OCI-M2 (cell line): Measurements from ENCODE around the gene CLTCL1.
"Not testable (repeated sequence)": the region's sequence is repeated elsewhere in the genome, so short reads cannot be mapped to it uniquely, and the experiment has no call there.

Experiments
- DNase-seq: peaks from one replicate; lab custom pipeline; 2025; ENCODE audit not compliant: unreplicated experiment; lab: John Stamatoyannopoulos, UW

The CLTCL1 gene

DNA sequence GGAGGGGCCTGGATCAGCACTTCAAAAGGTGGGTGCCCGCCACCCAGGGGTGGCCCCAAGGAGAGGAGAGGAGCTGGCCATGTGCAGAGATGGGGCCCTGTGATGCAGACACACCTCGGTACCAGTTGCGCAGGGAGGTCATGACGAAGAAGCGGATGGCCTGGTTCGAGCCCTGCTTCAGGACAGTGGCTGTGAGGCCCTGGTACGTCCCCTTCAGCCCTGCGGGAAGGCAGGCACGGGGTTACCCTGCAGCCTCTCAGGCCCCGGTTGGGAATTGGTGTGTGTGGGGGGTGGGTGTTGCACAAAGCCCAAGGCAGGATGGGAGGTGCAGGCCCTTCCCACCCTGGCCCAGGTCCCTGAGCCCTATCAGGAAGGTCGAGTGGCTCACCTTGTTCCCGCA, 114.8 kb downstream of the CLTCL1 start:
- no peak for DNase-seq

DNA sequence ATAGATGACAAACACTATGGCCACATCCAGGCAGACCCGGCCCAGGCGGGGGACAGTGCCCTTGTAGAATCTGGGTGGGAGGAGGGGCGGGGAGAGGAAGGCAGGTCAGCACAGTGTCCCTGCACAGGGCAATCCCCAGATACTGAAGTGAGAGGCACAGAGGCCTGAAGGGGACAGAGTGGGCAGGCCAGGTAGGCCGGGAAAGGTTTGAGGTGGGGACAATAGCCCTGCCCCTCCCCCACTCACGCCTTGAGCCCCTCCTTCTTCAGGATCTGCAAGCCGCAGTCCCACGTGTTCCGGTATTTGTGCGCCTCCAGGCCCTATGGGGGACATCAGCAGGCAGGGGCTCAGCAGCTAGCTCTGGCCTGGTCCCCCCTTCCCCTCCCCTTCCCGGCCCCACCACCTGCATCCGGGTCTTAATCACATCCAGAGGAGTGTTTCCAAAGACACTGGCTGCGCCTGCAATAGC, 115.3 kb downstream of the CLTCL1 start:
- DNase-seq = no peak

DNA sequence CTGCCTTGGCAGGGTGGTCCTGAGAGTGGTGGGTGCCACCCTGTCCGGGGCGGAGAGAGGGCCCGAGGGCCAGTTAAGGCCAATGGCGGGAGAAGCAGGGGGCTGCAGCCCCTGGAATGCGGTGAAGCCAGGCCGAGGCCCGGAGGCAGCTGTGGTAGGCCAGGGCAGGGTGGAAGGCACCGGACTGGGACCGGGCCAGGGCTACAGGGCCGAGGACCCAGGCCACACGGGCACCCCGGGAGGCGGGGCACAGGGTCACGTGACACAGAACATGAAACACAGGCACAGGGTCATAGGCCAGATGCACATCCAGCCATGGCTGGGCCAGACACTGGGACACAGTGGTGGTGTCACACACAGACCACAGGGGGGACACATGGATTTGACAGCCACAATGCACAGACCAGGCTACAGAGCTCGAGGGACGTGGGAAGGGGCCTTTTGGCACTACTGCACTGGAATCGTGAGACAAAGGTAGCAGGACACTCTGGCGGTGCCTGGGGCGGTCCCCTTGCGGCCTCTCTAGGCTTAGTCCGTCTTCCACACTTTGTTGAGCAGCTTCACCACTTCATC, 115.8 kb downstream of the CLTCL1 start:
- no peak for DNase-seq

DNA sequence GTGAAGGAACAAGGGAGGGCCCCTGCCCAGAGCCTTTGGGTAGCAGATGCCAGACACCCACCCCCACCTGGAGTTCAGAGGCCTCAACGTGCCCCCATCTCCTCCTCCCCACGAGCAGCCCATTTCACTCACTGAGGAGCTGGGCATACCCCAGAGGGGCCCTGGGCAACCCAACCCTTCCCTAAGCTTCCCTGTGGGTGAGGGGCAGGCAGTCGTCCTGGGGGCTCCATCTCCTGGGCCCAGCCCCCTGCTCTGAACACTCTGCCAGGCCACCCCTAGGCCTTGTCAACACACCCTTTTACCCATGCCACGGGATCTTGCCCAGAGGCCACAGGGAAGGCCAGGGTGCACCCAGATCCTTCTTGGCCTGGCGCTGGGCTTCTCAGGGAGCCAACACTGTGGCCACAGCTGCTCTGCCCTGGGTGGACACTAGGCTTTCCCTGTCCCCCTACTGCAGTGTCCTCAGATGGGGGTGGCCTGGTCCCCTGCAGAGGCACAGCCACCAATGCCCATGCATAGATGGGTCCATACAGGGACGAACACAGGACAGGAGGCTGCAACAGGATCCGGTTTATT, 116.4 kb downstream of the CLTCL1 start:
- no peak for DNase-seq

DNA sequence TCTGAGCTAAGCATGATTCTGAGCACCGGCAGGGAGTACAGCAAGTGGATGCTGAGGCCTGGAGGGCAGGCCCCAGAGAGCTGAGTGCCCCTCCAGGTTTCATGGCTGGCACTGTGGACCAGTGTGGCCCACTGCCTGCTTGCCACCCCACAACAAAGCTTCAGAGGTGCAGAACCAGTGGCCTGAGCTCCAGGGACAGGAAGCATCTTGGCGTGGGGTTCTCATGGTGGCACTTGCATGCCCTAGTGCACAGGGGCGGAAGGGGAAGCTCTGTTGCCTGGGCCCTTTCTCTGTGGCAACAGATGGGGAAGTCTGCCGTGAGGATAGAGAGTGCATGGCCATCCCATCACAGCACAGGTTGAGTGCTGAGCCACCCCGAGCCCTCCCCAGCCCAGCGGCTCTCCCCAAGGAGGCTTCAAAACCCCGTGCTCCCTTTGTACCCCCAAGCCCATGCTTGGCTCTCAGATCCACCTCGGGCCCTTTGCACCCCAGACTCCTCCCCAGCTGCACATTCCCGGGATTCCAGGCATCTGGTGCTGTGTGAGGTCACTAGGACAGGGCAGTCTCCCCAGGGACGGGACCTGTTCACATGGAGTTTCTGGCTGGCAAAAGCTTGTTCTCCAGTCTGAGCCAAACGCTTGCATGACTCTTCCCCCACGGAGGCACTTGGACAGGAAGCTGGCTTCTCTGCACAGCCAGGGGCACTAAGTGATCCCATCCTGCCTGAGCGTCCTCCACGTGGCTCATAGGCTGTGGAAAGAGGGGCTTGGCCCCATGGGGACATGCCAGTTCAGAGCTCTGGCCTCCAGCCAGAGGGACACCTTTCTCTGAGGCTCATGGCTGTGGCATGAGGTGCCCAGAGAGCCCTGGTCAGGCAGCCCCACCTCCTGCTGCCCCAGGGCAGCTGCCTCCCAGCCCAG, 117.2 kb downstream of the CLTCL1 start:
- no peak for DNase-seq

DNA sequence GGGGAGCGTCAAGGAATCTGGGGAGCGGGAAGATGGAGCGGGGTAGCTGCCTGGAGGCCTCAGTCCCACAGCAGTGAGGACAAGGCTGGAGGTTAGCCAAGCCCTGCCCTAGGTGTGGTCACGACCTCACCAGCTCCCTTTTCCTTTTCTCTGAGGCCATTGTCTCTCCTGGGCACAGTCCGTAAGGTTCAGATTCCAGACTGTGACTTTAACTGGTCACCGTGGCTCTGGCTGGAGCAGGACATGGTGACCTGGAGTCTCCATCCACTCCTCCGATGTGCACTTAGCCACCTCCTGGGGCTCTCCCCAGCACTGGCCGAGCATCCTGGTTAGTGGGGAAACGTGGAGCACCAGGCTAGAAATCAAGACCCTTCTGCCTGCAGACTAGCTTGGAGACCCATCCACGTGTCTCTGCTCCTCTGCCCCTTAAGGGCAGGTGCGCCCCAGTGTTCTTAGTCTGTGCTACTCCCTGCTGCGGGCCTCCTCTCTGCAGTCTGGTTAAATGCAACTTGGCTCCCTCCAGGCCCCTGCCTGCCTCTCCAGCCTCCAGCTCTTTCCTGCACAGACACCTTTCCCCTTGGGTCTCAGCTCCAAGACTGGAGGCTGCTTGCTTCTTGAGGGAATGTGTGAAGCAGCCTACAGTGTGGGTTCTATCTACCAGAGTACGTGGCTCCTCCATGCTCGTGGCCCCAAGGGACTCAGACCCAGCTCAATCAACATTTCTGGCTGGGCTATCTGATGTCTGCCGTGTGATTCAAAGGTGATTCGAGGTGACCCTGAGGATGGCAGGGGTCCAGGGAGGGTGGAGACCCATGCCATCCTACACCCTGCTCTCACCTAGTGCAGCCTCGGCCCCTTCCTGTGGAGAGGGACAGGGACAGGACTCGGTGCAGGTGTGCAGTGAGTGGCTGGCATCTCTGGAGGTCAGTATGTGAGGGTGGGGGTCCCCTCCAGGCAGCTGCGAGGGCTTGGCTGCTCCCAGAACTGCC, 118.2 kb downstream of the CLTCL1 start:
- DNase-seq = no peak

DNA sequence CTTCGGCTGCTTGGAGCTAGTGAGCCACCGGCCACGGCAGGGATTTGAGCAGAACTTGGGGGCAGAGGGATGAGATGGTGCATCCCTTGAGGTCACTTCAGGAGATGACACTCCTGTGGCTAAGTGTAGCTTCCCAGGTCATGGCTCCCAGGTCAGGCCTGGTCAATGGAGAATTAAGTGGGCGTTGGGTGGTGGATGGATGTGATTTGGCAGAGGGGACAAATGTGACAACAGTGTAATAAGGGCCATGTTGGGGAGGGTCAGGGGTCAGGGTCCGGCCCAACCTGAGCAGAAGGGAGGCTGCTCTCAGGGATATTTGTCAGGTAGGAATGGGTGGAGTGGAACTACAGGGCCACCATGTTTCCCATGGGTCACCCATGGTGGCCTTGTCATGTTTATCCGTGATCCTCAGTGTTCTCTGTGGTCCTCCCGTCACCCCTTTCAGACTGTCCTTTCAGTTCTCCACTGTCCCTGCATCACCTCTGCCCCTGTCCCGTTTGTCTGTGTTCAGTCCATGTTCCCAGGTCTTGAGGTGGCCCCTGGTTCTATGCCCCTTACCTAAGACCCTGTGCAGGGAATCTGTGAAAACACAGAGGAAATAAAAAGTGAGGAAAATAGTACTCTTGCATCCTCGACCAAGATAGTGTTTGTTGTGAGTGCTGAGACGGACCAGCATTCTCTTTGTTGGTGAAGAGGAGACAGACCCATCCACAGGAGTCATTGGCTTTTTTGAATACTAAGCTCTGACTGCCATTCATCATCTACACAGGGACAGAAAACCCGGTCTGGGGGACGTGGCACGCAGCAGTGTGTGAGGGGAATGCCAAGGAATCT, 119.1 kb downstream of the CLTCL1 start:
- no peak for DNase-seq

DNA sequence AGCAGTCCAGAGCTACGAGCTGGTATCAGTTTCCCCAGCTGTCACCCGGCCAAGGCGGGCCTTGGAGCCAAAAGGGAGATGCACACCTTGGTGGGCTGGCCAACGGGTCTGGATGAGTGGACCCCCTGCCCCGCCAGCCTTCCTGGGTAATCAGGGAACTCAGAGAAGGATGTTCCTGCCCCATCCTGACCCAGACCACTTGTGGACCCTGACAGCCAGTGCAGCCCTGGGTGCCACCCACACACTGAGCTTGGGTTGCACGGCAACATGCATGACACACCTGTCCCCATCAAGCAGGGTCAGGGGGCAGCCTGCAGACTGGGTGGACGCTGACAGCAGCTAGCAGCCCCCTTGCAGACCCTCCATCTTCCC, 121.6 kb downstream of the CLTCL1 start:
- no peak for DNase-seq

DNA sequence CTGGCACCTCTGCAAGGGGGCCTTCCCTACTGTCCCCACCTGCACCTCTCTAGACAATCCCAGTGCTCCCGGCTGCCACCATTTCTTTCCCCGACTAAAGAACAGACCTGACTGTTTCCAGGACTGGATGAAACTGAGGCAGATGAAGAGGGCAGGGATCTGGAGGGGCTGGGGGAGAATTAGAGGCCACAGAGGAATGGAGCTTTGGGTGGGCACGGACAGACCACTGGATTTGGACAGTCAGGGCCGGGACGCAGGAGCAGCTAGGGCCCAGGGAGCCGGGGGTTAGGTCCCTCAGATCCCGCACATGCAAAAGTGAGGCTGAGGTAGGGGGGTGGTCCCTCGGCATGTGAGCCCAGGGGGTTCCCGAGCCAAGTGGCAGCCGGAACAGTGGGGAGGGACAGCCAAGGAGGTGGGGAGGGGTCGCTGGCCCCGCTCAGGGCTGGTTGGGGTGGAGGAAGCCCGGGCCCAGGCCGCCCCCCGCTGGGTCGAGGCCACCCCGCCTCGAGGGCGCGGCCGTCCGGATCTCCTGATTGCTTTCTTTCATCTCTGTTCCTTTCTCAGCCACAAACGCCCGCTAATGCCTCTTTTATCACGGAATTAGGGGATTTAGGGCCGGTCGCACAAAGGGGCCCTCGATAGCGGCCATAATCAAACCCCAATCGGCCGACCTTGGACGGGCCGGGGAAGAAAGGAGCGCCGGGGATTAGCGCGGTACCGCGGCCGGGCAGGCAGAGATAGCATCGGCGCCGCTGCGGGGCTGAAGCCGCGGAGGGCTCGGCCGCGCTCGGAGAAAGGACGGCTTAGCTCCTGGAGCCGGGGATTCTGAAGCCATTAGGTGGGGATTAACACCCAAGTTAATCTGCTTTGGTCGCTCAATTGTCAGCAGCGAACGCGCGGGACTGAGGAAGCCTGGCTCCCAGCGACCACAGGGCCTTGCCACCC, 122.2 kb downstream of the CLTCL1 start:
- no peak for DNase-seq

DNA sequence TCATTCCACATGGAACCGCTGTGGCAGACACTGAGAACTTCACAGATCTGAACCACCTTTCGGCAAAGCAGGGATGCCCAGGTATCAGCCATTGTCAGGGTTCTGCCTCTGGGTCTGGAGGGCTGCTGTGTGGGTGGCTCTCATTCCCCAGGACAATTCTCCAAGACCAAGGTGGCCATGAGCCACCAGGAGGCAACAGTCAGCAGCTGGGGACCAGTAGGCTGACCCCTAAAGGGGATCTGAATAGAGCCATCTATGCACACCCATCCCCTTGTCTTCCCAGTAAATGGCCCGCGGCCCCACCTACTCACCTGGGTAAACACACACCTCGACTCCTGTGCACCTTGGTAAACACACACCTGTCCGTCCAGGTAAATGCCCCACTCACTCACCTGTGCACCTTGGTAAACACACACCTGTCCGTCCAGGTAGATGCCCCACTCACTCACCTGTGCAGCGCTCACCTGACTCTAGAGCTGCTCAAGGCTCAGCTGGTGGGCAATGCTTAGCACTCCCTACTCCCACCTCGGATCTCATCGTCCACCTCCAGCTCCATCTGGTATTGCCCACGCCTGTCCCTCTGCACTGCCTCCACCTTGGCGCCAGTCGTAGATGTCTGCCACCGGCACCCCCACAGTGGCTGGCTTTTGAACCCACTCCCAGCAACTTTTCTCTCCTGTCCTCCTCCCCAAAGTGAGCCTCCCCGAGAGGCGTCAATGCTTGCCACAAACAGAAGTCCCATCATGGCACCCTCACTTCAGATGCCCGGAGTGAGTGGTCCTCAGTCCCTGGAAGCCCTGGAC, 123.2 kb downstream of the CLTCL1 start:
- no peak for DNase-seq

DNA sequence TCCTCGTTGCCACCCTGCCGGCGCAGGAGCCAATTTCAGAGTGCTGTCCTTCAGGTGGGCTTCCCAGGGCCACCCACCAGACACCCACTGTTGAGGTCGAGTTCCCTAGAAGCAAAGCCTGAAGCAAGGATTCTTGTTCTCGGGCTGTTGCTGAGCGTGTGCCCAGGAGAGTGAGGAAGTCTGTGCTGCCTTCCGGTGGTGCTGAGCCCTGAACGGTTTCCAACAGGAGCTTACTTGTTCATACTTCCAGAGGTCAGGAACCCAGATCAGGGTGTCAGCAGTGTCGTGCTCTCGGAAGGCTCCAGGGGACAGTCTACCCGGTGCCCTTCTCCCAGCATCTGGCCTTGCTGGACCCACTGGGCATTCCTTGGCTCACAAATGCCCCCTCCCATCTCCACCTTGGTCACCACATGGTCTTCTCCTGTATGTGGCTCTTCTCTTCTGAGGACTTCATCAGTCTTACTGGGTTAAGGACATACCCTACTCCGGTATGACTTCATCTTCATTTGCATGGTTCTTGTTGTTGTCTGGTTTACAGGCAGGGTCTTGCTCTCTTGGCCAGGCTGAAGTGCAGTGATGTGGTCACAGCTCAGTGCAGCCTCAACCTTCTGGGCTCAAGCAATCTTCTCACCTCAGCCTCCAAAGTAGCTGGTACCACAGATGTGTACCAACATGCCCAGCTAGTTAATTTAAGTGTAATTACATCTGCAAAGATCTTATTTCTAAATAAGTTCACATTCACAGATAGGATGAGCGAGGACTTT, 124.2 kb downstream of the CLTCL1 start:
- no peak for DNase-seq

DNA sequence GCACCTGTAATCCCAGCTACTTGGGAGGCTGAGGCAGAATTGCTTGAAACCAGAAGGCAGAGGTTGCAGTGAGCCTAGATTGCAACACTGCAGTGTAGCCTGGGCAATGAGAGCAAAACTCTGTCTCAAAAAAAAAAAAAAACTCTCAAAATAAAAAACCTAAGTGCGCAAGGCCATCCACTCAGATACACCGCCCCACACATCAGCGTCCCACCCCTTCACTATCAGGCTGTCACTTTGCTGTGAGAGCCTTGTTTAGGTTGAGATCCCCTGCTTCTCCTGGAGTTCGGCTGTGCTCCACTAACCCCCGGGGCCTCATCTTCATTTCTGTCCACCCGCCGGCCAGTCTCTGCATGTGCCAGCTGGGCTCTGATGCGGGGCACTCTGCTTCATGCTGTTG, 125.1 kb downstream of the CLTCL1 start:
- DNase-seq = no peak

DNA sequence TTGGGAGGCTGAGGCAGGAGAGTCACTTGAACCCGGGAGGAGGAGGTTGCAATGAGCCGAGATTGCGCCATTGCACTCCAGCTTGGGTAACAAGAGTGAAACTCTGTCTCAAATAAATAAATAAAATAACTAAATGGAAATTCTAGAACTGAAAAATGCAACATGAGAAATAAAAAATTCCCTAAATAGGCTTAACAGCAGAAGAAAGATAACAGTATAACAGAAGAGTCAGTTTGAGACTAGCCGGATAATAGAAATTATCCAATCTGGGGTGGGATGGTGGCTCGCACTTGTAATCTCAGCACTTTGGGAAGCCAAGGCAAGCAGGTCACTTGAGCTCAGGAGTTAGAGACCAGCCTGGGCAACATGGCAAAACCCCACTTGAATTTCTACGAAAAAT, 127.1 kb downstream of the CLTCL1 start:
- no peak for DNase-seq

DNA sequence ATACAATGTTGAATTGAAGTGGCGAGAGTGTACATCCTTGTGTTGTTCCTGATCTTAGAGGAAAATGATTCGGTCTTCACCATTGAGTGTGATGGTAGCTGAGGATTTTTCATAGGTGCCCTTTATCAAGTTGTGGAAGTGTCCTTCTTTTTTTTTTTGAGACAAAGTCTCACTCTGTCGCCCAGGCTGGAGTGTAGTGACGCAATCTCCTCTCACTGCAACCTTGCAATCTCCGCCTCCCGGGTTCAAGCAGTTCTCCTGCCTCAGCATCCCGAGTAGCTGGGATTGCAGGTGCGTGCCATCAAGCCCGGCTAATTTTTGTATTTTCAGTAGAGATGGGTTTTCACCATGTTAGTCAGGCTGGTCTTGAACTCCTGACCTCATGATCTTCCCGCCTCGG, 132.9 kb downstream of the CLTCL1 start:
- DNase-seq = not testable (repeated sequence)

DNA sequence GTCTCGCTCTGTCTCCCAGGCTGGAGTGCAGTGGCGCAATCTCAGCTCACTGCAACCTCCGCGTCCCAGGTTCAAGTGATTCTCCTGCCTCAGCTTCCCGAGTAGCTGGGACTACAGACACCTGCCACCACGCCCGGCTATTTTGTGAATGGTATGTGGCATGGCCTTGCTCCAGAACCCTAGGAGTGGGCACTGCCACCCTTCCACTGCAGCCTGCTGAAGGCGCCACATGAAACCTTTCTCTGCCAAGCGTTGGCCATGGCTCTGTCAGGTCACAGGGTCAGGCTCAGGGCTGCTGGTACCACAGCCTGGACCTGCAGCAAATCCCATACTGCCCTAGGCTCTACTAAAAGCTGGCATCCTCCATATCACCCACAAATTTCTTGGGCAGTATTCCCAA, 135.4 kb downstream of the CLTCL1 start:
- DNase-seq = not testable (repeated sequence)

DNA sequence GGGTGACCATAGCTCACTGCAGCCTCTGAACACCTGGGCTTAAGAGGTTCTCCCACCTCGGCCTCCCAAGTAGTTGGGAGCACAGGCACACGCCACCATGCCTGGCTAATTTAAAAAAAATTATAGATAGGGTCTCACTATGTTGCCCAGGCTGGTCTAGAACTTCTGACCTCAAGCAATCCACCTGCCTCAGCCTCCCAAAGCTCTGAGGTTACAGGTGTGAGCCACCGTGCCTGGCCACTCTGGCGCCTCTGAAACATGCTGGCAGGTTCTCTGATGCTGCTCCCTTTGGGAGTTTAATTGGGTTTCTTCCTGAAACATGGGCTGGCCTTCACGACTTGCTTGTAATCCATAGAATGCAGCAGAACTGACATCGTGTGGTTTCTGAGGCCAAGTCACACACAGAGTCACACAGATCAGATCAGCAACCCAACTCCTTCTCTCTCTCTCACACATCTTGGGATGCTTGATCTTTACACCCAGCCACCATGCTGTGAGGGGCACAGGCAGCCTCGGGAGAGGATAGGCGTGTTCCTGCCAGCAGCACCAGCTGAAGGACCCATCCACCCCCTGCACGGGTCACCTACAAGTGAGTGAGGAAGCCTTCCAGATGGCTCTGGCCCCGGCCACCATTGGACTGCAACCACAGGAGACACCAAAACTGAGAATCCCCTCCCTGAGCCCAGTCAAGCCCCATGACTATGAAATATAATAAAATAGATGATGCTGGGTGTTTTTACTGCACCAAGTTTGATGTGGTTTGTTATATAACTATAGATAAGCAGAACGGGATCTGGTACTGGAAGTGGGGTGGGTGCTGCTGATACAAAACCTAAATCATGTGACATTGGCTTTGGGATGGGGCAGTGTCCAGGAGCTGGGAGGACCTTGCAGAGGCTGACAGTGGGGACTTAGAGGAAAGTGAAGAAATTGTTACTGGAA, 138.3 kb downstream of the CLTCL1 start:
- DNase-seq = no peak
